Endothelial cell (in vitro differentiated cells): ENCODE results near the gene LCN9. TPM values are rescaled to one million over a fixed set of nuclear protein-coding genes. Genes with fewer than 3 reads are reported as not detected.

ENCODE experiments used
- DNase-seq: peaks from one replicate; pipeline ENCODE4 v3.0.0; 2021; ENCODE audit warnings: low spot score
- H3K27ac Mint-ChIP-seq: one replicate; pipeline ENCODE4 v1.8.0; 2021; ENCODE audit warnings: mixed read lengths, inconsistent platforms; ENCODE audit not compliant: unreplicated experiment
- H3K27me3 Mint-ChIP-seq: one replicate; pipeline ENCODE4 v1.8.0; 2021; ENCODE audit warnings: mild to moderate bottlenecking, moderate library complexity, mixed read lengths, inconsistent platforms; ENCODE audit not compliant: unreplicated experiment
- H3K36me3 Mint-ChIP-seq: one replicate; pipeline ENCODE4 v1.8.0; 2021; ENCODE audit warnings: mild to moderate bottlenecking, low read depth, mixed read lengths, inconsistent platforms; ENCODE audit not compliant: unreplicated experiment
- H3K4me1 Mint-ChIP-seq: one replicate; pipeline ENCODE4 v1.8.0; 2021; ENCODE audit warnings: mild to moderate bottlenecking, mixed read lengths, inconsistent platforms; ENCODE audit not compliant: unreplicated experiment
- H3K4me3 Mint-ChIP-seq: one replicate; pipeline ENCODE4 v1.8.0; 2021; ENCODE audit warnings: mild to moderate bottlenecking, mixed read lengths, inconsistent platforms; ENCODE audit not compliant: unreplicated experiment
- H3K9me3 Mint-ChIP-seq: one replicate; pipeline ENCODE4 v1.8.0; 2021; ENCODE audit warnings: mixed read lengths, inconsistent platforms; ENCODE audit not compliant: unreplicated experiment
- total RNA-seq: library from RNA; stranded (reverse); fragmentation: NEBNext Ultra II Directional; extraction: Animal tissue kit (Norgen Biotek cat#: 25700); gene quantifications from one replicate; pipeline ENCODE4 v1.2.1, GENCODE V29; 2021; ENCODE audit not compliant: unreplicated experiment
- TF ChIP-seq, protein P1 (sequence below): fragments of 200-600 bp; sonication (generic); IDR thresholded peaks from one replicate; pipeline ENCODE4 v1.5.0; 2021; ENCODE audit warnings: antibody characterized with exemption; ENCODE audit not compliant: unreplicated experiment

Gene LCN9
- total RNA-seq, 1 donor from 2014 or later, result not detected

DNA sequence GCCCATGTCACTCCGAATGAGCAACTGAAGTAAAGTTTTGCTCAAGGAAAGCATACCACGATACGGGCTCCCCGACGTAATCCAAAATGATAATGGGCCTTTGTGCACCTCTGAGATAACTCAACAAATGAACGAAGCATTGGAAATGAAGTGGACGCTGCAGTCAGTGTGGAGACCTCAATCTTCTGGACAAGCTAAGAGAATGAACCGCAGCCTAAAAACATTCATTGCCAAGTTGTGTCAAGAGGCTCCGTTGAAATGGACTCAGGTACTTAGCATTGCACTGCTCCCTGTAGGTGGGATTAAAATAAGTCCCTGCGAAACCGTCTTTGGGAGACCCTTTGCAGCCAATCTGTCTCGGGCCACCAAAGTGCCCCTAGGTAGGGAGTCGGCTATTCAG lies 3.9 kb upstream of the LCN9 start:
- H3K27ac Mint-ChIP-seq, result no peak overlapping the region
- no peak for DNase-seq
- TF ChIP-seq, protein P1, sequence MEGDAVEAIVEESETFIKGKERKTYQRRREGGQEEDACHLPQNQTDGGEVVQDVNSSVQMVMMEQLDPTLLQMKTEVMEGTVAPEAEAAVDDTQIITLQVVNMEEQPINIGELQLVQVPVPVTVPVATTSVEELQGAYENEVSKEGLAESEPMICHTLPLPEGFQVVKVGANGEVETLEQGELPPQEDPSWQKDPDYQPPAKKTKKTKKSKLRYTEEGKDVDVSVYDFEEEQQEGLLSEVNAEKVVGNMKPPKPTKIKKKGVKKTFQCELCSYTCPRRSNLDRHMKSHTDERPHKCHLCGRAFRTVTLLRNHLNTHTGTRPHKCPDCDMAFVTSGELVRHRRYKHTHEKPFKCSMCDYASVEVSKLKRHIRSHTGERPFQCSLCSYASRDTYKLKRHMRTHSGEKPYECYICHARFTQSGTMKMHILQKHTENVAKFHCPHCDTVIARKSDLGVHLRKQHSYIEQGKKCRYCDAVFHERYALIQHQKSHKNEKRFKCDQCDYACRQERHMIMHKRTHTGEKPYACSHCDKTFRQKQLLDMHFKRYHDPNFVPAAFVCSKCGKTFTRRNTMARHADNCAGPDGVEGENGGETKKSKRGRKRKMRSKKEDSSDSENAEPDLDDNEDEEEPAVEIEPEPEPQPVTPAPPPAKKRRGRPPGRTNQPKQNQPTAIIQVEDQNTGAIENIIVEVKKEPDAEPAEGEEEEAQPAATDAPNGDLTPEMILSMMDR, result no peak
- H3K36me3 Mint-ChIP-seq, result no peaks in the 10 kb centered on the region
- no peaks in the 10 kb centered on the region for H3K9me3 Mint-ChIP-seq
- H3K27me3 Mint-ChIP-seq, result no peaks in the 10 kb centered on the region
- H3K4me1 Mint-ChIP-seq, result no peaks in the 10 kb centered on the region
- H3K4me3 Mint-ChIP-seq, result no peak overlapping the region

DNA sequence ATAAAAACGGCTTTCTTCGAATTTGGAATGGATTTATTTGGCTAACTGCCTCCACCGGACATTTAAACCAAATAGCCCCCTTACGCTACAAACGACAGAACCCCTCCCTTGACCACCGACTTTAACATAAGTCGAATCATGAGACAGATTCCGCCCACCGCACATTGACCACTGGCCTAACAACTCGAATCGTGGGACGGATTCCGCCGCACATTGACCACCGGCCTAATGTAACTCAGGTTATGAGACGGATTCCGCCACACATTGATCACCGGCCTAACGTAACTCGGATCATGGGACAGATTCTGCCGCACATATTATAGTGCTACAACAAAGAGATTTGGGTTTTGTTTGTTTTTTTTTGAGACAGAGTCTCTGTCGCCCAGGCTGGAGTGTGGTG lies 2.7 kb upstream of the LCN9 start:
- no peak for DNase-seq
- no peak overlapping the region for H3K4me3 Mint-ChIP-seq
- H3K4me1 Mint-ChIP-seq, result no peaks in the 10 kb centered on the region
- no peaks in the 10 kb centered on the region for H3K9me3 Mint-ChIP-seq
- no peaks in the 10 kb centered on the region for H3K36me3 Mint-ChIP-seq
- peaks cover 2% of the 10 kb centered on the region for H3K27me3 Mint-ChIP-seq
- no peak overlapping the region for H3K27ac Mint-ChIP-seq
- TF ChIP-seq, protein P1, result no peak

GRCh38 chr9:135661816-135662560 lies 1.1 kb upstream of the LCN9 start:
- TF ChIP-seq, protein P1, result no peak
- DNase-seq, result no peak
- H3K36me3 Mint-ChIP-seq, result no peaks in the 10 kb centered on the region
- no peaks in the 10 kb centered on the region for H3K9me3 Mint-ChIP-seq
- H3K27ac Mint-ChIP-seq, result no peak overlapping the region
- peaks cover 3% of the 10 kb centered on the region for H3K27me3 Mint-ChIP-seq
- no peak overlapping the region for H3K4me3 Mint-ChIP-seq
- no peaks in the 10 kb centered on the region for H3K4me1 Mint-ChIP-seq

DNA sequence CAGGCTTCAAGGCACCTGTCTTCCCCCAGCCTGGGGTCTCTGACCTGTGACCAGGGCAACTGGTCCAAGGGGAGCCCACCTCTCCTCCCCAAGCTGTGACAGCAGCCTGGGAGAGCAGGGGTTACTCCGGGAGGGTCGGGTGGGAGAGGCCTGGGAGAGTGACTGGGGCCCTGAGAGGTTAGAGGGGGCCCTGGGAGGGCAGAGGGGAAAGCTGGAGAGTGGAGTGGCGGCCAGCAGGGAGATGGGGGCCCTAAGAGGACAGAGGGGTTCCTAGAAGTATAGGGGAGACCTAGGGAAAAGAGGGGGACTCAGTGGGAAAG lies 302 bp downstream of the LCN9 start:
- Mint-ChIP-seq H3K4me1 (no peaks in the 10 kb centered on the region), H3K27ac (no peak overlapping the region), H3K9me3 (no peaks in the 10 kb centered on the region), H3K4me3 (no peak overlapping the region), H3K36me3 (peaks cover 1% of the 10 kb centered on the region), H3K27me3 (peaks cover 5% of the 10 kb centered on the region)
- TF ChIP-seq, protein P1, result no peak
- no peak for DNase-seq

- H3K27ac Mint-ChIP-seq, result no peak overlapping the region
- peaks cover 5% of the 10 kb centered on the region for H3K27me3 Mint-ChIP-seq
Measured at GRCh38 chr9:135663857-135664256, 748 bp downstream of the LCN9 start.

More at GRCh38 chr9:135663857-135664256, 748 bp downstream of the LCN9 start:
- TF ChIP-seq, protein P1, result no peak
- Mint-ChIP-seq H3K4me1 (no peaks in the 10 kb centered on the region), H3K4me3 (no peak overlapping the region), H3K9me3 (no peaks in the 10 kb centered on the region), H3K36me3 (peaks cover 4% of the 10 kb centered on the region)
- no peak for DNase-seq
